Adrenal gland (tissue), 19 donors: ENCODE data around the gene EIF2AK3. TPM values are rescaled to one million over a fixed set of nuclear protein-coding genes. Genes with fewer than 3 reads are reported as not detected.

ENCODE experiments used
- DNase-seq, 7 donors: peaks; one replicate each; pipeline ENCODE4 v3.0.0-alpha.2; 2019 to 2020
- H3K27ac ChIP-seq, 5 donors: fragments of 200-600 bp; sonication (generic) in 4 of 5; 1 replicate in 3 of 5; 2 replicates in 2 of 5; pipeline versions ENCODE4 v1.5.1 to v1.8.0; 2016 to 2020; ENCODE audit warnings: mild to moderate bottlenecking in 1 of 5
- H3K27me3 ChIP-seq: fragments of 200-600 bp; 2 replicates; pipeline ENCODE4 v1.8.0; 2021
- H3K36me3 ChIP-seq, 2 donors: fragments of 200-600 bp; replicated peaks in 1 of 2; 1 replicate in 1 of 2; 2 replicates in 1 of 2; pipeline versions ENCODE4 v1.5.1 to v1.8.0; 2018 to 2022
- H3K4me1 ChIP-seq, 2 donors: fragments of 200-600 bp; replicated peaks in 1 of 2; 1 replicate in 1 of 2; 2 replicates in 1 of 2; pipeline versions ENCODE4 v1.5.1 to v1.8.0; 2018 to 2021
- H3K4me3 ChIP-seq, 4 donors: fragments of 200-600 bp; sonication (generic) in 3 of 4; one replicate each; pipeline ENCODE4 v1.5.1; 2016 to 2018
- H3K9me3 ChIP-seq, 3 donors: fragments of 200-600 bp; sonication (generic) in 1 of 3; replicated peaks in 1 of 3; 1 replicate in 2 of 3; 2 replicates in 1 of 3; pipeline versions ENCODE4 v1.5.1 to v1.8.0; 2016 to 2021
- CTCF ChIP-seq, 6 experiments: fragments of 450-650 bp in 4 of 6; fragments of 200-600 bp in 2 of 6; sonication (generic) in 1 of 6; IDR thresholded peaks; 1 replicate in 5 of 6; 2 replicates in 1 of 6; pipeline versions ENCODE4 v1.5.1 to v1.8.0; 2016 to 2021; ENCODE audit warnings: antibody characterized with exemption in 6 of 6, mild to moderate bottlenecking in 2 of 6, moderate library complexity in 1 of 6
- POLR2A ChIP-seq, 2 donors: fragments of 450-650 bp; IDR thresholded peaks; one replicate each; pipeline ENCODE4 v1.6.1; 2017; ENCODE audit warnings: antibody characterized with exemption in 2 of 2, mild to moderate bottlenecking in 2 of 2, moderate library complexity in 1 of 2
- WGBS, 4 donors: extraction: QIAGEN DNeasy Blood & Tissue Kit in 2 of 4; methylation state at CpG; one replicate each; pipeline versions ENCODE4 v1.1.5 to v1.1.7; 2013 to 2017; 5-methylcytosine and 5-hydroxymethylcytosine counted together
- intact Hi-C, 2 donors: fragments of 100-400 bp; cut with DNase I; formaldehyde crosslinking; loops; one replicate each; pipeline versions ENCODE4 v1.14.1 to v1.15.0; 2022 to 2023
- long read RNA-seq, 10 donors: library from polyadenylated mRNA in 3 of 10; unstranded in 2 of 10; stranded (forward) in 1 of 10; transcript quantifications; one replicate each; pipeline ENCODE4 v2.0.0 and lab custom pipeline, GENCODE V29; 2021 to 2026
- polyA plus RNA-seq, 3 donors: library from polyadenylated mRNA; stranded (reverse); fragments of 200-250 nt in 2 of 3; fragments of 350-450 nt in 1 of 3; fragmentation: Illumina TruSeq in 1 of 3; extraction: RNeasy Lipid Tissue Mini Kit (QIAGEN cat#74804) in 1 of 3; gene quantifications; one replicate each; pipeline ENCODE4 v1.2.3, GENCODE V29; 2013 to 2014
- total RNA-seq, 9 donors: library from RNA; depleted of rRNA in 4 of 9; stranded (reverse); fragments of >200 nt in 4 of 9; fragments of 120-200 nt in 1 of 9; fragmentation: NEBNext Ultra II Directional in 1 of 9; extraction: Animal tissue kit (Norgen Biotek cat#: 25700) in 1 of 9; gene quantifications; one replicate each; pipeline versions ENCODE4 v1.1.0 to v1.2.4, GENCODE V29; 2013 to 2023
- donor health status: healthy with polysubstance abuse.
- donor health status: Bipolar disorder and iron deficiency.
- donor health status: DM: yes; HTN: yes; CAD: no.
- donor health status: DM: no; HTN: no; CAD: no.
- donor health status: DM: no; HTN: no; CAD: no.
- donor health status: DM: yes; HTN: yes; CAD: no.

Gene EIF2AK3
- 10 to 100 TPM; 15.3 to 89.6 (median 22.5) TPM for total RNA-seq
- 10 to 100 TPM in 1 of 3 donors, 1 to 10 TPM in 2; 3.6 to 50.2 (median 4.0) TPM for polyA plus RNA-seq
- long read RNA-seq, donor 1, full-length matches to known transcripts, result 1 of 1 reads
- long read RNA-seq, donor 1, partial matches to known transcripts, result 0 of 1 reads
- long read RNA-seq, donor 1, other reads (novel, unspliced or antisense), result 0 of 1 reads
- long read RNA-seq, donor 2, result 0 reads
- long read RNA-seq, donor 3, full-length matches to known transcripts, result 2 of 2 reads
- long read RNA-seq, donor 3, partial matches to known transcripts, result 0 of 2 reads
- long read RNA-seq, donor 3, other reads (novel, unspliced or antisense), result 0 of 2 reads
- long read RNA-seq, donor 4, partial matches to known transcripts, result 0 of 1 reads
- long read RNA-seq, donor 4, other reads (novel, unspliced or antisense), result 1 of 1 reads
- long read RNA-seq, donor 5, full-length matches to known transcripts, result 9 of 15 reads
- long read RNA-seq, donor 5, partial matches to known transcripts, result 0 of 15 reads
- long read RNA-seq, donor 5, other reads (novel, unspliced or antisense), result 6 of 15 reads
- long read RNA-seq, donor 6, result 0 reads
- long read RNA-seq, donor 7, result 0 reads
- long read RNA-seq, donor 8, full-length matches to known transcripts, result 2 of 2 reads
- long read RNA-seq, donor 8, partial matches to known transcripts, result 0 of 2 reads
- long read RNA-seq, donor 8, other reads (novel, unspliced or antisense), result 0 of 2 reads
- long read RNA-seq, donor 9, result 0 reads
- long read RNA-seq, donor 10, result 0 reads

- Histone ChIP-seq H3K9me3 (no peaks in the 10 kb centered on the region), H3K36me3 (no peaks in the 10 kb centered on the region), H3K4me1 (peaks cover 0 to 39% of the 10 kb centered on the region in 2 donors), H3K4me3 (peak within 1 kb of the TSS; percentile 49 to 97 (median 76)), H3K27me3 (no peaks in the 10 kb centered on the region), H3K27ac (peak within 1 kb of the TSS; percentile 98 to 100 (median 99))
- TF ChIP-seq CTCF (IDR thresholded peaks at IDR 0.05) (peak in 4 of 6 experiments; percentile 21 to 61 (median 28)), POLR2A (IDR thresholded peaks at IDR 0.05) (peak; percentile 98)
- intact Hi-C loops, result no loop called here
- DNase-seq, result peak; percentile 99 to 100 (median 99)
- WGBS, 4 donors, result 0% methylated on average over 3 to 75 of the region's 75 CpGs
These were observed at the start of gene EIF2AK3 for GRCh38 chr2:88627055-88627855. Gene EIF2AK3 (minus strand): TSS chr2:88627464. CDS start chr2:88627274, 190 bp downstream.

- no peak overlapping the region for H3K27ac ChIP-seq
- TF ChIP-seq CTCF (IDR thresholded peaks at IDR 0.05), result no peak
- no peaks in the 10 kb centered on the region for H3K9me3 ChIP-seq
- no peak for DNase-seq
- no peak overlapping the region for H3K4me3 ChIP-seq
- WGBS, 4 donors, result 50 to 82% (median 67%) methylated on average over 1 of the region's 1 CpG
- H3K27me3 ChIP-seq, result no peaks in the 10 kb centered on the region
- no peaks in the 10 kb centered on the region for H3K4me1 ChIP-seq
- intact Hi-C loops, result loop anchor here (5.0 to 10.0 kb wide), 2 partner anchors 81 to 489 kb away; no protein-coding TSS in a partner anchor
- no peaks in the 10 kb centered on the region for H3K36me3 ChIP-seq
These were observed 46.1 kb upstream of the EIF2AK3 start for GRCh38 chr2:88673363-88673762.

GRCh38 chr2:88671786-88672427 lies 44.6 kb upstream of the EIF2AK3 start:
- Histone ChIP-seq H3K4me1 (no peaks in the 10 kb centered on the region), H3K27ac (no peak overlapping the region), H3K27me3 (no peaks in the 10 kb centered on the region), H3K4me3 (no peak overlapping the region), H3K9me3 (no peaks in the 10 kb centered on the region), H3K36me3 (no peaks in the 10 kb centered on the region)
- intact Hi-C loops, result loop anchor here (5.0 to 10.0 kb wide), 2 partner anchors 80 to 487 kb away; no protein-coding TSS in a partner anchor
- 36 to 40% (median 38%) methylated on average over 11 of the region's 11 CpGs for WGBS, 4 donors
- DNase-seq, result peak in 2 of 7 donors; percentile 5 to 54
- TF ChIP-seq CTCF (IDR thresholded peaks at IDR 0.05), result peak; percentile 78 to 89 (median 82)
- no peak for TF ChIP-seq POLR2A (IDR thresholded peaks at IDR 0.05)
